Activated CD4-positive, alpha-beta T cell treated with anti-CD3 and anti-CD28 coated beads, Interleukin-2, Interleukin-6, amounts not matched to agents 100 ng/mL and 50 ng/mL, durations not matched to agents 16 hours and 8 hours (primary cell): ENCODE data around the gene ZDHHC23.
A peak's percentile ranks its signal among the peaks of the same experiment; 100 is the strongest.

Source experiments
- DNase-seq: peaks from one replicate; pipeline ENCODE4 v3.0.0-alpha.2; 2020

Gene ZDHHC23

GRCh38 chr3:113947372-113948014 is at the start of gene ZDHHC23:
Gene ZDHHC23 (plus strand): TSS chr3:113948013. CDS start chr3:113948803, 790 bp downstream.
- DNase-seq = peak; percentile 62

DNA sequence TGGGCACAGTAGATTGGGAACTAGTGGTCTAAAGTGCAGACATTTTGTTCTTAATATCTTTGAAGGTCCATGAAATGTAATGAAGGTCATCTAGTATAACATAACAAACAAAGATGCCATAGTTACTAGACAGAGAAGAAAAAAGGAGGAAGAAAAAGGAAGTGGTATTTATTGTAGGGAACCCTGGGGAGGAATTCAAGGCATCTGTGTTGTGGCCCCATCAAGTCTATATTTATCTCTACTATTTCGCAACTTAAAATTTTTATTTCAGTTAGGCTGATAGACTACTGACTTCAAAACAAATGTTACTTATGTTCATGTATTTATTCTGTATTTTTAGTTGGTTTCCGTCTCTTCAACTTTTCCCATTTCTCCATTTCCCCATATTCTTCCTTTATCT is 48.9 kb upstream of the ZDHHC23 start:
- DNase-seq = no peak

DNA sequence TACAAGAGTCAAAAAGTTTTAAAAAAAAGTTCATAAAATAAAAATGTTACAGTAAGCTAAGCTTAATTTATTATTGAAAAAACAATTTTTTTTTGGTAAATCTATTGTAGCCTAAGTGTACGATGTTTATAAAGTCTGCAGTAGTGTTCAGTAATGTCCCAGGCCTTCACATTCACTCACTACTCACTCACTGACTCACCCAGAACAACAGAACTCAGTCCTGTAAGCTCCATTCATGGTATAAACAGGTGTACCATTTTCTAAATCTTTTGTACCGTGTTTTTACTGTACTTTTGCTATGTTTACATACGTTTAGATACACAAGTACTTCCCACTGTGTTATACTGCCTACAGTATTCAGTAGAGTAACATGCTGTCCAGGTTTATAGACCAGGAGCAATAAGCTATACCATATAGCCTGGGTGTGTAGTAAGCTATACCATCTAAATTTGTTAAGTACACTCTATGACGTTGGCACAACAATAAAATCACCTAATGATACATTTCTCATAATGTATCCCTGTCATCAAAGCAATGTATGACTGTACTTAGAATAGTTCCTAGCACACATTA is 41.2 kb upstream of the ZDHHC23 start:
- DNase-seq = no peak

DNA sequence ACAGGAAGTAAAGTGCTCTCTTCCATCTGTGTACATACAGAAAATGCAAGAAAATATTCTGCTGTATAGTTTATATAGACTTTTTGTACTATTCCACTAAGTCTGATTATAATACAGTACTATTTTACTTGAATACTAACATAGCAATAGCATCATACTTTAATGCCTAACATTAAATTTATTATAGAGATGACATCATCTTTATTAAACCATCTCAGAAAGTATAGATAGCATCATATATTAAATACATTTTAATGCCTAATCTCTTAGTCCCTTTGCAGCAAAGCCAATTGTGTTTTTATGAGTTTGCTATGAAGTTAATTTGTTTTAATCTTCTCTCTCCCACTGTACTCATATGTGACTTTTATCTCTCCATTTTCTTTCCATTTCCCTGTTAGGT is 39.7 kb upstream of the ZDHHC23 start:
- DNase-seq = no peak

- no peak for DNase-seq
Measured at GRCh38 chr3:113910966-113911365, 36.8 kb upstream of the ZDHHC23 start.

- DNase-seq = peak; percentile 56
Measured at GRCh38 chr3:113912552-113913236, 35.1 kb upstream of the ZDHHC23 start.

DNA sequence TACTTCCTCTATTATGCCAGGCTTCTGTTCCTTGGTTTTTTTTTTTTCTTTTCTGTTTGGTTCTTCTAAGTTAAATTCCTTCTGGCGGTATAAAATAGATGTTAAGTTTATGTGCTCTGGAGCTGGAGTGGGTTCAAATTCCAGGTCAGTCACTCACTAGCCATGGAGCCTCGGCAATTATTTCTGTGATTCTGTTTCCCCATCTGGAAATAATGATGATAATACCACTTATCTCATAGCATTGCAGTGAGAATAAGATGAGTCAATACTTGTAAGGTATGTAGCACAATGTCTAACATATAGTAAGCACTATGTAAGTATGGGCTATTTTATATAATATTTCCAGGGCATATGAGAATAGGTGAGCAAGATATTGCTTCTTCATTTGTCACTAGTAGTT is 33.2 kb upstream of the ZDHHC23 start:
- DNase-seq = no peak

DNA sequence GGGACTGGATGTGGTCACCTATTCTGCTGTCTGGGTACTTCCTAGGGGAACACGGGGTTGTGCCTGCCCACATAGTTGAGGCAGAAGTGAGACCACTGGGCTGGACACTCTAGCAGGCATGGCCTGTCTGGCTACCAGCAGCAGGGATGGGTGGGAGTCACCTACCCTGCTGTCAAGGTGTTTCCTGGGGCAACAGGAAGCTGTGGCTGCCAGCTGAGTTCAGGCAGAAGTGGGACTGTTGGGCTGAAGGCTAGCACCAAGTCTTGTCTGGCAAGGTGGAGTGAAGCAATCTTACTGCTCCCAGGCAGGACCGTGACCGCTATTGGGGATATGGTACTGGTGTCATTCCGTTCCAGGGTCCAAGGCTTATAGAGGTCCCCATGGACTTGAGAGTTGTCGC is 20.3 kb upstream of the ZDHHC23 start:
- DNase-seq = no peak

DNA sequence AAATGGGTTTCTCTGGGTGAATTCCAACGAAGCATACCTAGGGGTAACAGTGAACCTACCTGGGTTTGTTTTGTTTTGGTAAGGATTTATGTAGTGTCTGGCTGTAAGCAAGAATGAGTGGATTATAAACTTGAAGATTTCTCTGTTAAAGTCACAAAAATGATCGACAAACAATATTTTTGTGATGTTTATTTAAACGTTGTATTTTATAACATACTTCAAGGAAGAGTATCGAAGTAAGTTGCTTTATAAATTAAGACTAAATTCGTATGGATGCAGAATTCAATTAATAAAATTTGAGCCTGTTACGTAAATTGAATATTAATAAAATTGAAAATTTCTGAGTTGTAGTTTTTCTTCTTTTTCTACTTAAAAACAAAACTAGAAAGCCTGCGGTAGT is 982 bp upstream of the ZDHHC23 start:
- no peak for DNase-seq

- DNase-seq = peak; percentile 34
Measured at GRCh38 chr3:113948015-113948917, 453 bp downstream of the ZDHHC23 start.

- no peak for DNase-seq
Measured at GRCh38 chr3:113952921-113953320, 5.1 kb downstream of the ZDHHC23 start.

GRCh38 chr3:113953677-113954076 is 5.9 kb downstream of the ZDHHC23 start:
- no peak for DNase-seq

DNA sequence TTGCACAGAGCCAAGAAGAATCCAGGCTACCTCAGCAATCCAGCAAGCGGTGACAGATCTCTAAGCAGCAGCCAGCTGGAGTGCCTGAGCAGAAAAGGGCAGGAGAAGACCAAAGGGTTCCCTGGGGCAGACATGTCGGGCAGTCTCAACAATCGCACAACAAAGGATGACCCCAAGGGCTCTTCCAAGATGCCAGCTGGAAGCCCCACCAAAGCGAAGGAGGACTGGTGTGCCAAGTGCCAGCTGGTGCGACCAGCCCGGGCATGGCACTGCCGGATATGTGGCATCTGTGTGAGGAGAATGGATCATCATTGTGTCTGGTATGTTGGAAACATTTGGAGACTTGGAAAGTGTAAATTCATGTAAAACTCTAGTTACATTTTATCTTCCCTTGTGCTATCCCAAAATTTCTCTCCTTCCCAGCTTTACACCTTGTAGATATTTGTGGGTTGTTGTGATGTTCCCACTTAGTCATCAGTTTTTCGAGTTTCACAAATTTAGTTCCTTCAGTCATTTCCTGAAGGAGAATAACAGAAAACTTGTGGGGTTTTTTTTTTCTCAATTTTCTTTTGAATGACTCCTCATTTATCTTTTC is 6.4 kb downstream of the ZDHHC23 start:
- no peak for DNase-seq

- no peak for DNase-seq
Measured at GRCh38 chr3:113963879-113964278, 16.1 kb downstream of the ZDHHC23 start.

- DNase-seq = no peak
Measured at GRCh38 chr3:113966172-113966571, 18.4 kb downstream of the ZDHHC23 start.

DNA sequence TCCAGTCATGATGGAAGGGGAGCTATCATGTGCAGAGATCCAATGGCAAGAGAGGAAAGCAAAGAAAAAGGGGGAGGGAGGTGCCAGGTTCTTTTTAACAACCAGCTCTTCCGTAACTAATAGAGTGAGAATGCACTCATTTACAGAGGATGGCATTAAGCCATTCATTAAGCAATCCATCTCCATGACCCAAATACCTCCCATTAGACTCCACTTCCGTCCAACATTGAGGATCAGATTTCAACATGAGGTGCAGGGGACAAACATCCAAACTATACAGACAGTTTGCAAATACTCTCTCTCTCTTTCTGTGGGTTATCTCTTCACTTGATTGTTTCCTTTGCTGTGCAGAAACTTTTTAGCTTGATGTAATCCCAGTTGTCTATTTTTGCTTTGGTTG is 21.2 kb downstream of the ZDHHC23 start:
- no peak for DNase-seq

GRCh38 chr3:113977822-113978221 is 30.0 kb downstream of the ZDHHC23 start:
- no peak for DNase-seq

DNA sequence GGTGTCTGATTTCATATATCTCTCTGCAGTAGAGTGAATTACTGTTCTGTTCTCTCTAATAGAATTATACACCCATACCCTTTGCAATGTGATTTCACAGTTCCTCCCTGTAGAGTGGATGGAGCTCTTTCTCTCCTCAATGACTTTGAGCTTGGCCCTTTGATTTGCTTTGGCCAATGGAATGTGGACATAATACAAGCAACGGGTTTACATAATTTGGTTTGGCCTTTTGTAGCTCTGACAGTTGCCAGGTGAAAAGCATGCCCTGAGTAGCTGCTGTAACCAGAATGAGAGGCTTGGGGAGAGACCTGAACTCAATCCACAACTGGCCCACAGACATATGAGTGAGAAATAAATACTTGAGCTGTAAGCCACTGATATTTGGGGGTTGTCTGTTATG is 32.1 kb downstream of the ZDHHC23 start:
- no peak for DNase-seq

DNA sequence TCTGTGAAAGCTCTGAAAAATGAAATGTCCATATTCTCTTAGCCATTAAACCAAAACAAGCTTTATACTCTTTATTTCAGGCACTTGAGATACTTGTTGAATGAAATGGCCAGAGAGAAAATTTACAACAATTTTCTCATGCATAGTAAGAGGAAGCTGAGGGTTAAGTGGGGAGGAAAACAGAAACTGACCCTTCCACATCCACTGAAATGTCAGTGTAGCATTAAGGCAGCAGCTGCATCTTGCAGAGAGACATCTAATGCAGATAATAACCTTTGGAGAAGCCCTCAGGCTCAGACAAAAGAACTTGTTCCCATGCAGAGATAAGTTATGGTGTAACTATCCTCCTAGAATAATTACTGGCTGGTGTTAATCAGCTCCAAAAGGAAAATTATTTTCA is 34.0 kb downstream of the ZDHHC23 start:
- no peak for DNase-seq

GRCh38 chr3:113983544-113983943 is 35.7 kb downstream of the ZDHHC23 start:
- DNase-seq = no peak

- no peak for DNase-seq
Measured at GRCh38 chr3:113985541-113985940, 37.7 kb downstream of the ZDHHC23 start.

DNA sequence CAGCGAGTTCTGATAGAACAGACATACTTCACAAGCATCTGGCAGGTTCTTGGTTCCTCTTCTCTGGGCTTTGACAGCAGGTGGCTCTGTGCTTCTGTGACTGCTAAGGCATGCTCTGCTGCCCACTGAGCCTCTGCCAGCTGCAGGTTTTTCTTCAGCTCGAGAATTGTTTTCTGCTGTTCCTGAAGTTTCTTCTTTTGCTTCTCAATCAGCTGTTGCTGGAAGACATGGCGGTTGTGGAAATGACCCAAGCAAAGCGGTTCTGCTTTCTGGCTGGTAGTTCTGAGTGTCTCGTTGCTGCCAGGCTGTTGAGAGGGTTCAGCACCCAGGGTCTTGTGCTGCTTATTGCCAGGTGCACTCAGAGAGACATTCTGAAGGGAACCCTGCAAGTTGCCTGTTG is 57.7 kb downstream of the ZDHHC23 start:
- no peak for DNase-seq
